Stimulated activated CD8-positive, alpha-beta memory T cell treated with anti-CD3 and anti-CD28 coated beads, Interleukin-12 subunit alpha, Interleukin-12 subunit beta, amount 100 ng/mL, for 4 hours (primary cell): ENCODE measurements around the gene GPR26.

Experiments used
- DNase-seq: peaks from one replicate; pipeline ENCODE4 v3.0.0-alpha.2; 2020; ENCODE audit warnings: low read depth

GPR26 gene, protein sequence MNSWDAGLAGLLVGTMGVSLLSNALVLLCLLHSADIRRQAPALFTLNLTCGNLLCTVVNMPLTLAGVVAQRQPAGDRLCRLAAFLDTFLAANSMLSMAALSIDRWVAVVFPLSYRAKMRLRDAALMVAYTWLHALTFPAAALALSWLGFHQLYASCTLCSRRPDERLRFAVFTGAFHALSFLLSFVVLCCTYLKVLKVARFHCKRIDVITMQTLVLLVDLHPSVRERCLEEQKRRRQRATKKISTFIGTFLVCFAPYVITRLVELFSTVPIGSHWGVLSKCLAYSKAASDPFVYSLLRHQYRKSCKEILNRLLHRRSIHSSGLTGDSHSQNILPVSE

DNA sequence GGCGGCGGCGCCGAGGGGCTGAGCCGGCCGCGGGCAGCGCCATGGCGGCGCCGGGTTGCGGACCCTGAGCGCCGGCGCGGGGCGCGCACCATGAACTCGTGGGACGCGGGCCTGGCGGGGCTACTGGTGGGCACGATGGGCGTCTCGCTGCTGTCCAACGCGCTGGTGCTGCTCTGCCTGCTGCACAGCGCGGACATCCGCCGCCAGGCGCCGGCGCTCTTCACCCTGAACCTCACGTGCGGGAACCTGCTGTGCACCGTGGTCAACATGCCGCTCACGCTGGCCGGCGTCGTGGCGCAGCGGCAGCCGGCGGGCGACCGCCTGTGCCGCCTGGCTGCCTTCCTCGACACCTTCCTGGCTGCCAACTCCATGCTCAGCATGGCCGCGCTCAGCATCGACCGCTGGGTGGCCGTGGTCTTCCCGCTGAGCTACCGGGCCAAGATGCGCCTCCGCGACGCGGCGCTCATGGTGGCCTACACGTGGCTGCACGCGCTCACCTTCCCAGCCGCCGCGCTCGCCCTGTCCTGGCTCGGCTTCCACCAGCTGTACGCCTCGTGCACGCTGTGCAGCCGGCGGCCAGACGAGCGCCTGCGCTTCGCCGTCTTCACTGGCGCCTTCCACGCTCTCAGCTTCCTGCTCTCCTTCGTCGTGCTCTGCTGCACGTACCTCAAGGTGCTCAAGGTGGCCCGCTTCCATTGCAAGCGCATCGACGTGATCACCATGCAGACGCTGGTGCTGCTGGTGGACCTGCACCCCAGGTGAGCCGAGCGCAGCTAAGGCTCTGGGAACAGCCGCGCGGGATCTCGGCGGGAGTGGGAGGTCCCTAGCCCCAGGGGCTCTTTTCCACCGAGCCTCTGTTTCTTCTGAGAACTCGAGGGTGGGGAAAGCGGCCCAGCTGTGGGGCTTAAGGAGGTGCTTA lies at the start of gene GPR26:
Gene GPR26 (plus strand): TSS at position 38 of the 919 bp plus-strand sequence. CDS start 53 bp downstream, at position 91.
- no peak for DNase-seq

DNA sequence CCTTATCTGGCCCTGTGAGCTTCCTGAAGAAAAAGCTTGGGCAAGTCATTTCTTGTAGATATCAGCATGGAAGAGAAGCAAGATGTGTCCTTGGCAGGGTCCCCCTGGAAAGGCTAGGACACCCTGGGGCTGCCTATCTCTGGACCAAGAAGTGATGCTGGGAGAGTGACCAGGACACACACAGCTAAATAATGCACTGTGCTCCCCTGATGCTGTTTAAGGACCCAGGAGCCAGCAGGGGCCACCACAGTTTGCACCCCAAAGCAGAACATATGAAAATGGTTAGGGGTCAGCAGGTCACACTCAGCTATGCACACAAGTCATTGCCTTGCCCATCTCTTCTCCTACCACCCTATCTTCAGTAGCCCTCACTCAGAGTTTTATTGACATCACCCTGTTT lies 47.9 kb upstream of the GPR26 start:
- DNase-seq, result no peak

DNA sequence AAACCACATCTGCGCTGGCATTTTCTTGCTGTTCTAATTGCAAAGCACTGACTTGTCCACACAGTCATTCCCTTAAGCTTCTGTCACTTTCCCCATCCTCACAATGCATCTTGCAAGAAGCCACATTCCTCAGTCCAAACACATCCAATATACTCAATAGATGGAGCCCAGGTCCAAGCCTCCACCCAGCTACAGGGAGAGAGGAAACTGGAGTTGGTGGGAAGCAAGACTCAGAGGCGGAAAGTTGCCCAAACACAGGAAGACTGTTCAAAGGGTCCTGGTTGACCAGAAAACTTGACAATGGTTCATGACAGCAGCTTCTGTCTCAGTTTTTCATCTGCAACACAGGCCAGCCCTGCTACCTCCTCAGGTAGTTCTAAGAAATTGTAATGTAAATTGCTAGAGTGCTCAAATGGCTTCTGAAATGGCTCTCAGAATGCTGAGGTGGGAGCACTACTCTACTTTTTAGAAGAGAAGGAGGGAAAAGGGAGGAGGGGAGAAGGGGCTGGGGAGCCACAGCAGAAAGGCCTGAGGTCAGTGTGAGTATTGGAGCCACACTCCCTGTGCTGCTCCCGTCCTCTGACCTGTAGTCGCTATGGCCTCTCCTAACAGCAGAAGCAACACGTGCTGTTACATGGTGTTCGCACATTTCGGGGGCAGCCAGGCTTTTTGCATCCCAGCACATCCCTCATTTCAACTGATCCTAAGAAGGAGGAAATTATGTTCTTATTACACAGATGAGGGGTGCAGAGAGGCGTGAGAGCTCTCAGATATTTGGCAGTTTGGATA lies 46.9 kb upstream of the GPR26 start:
- no peak for DNase-seq

DNA sequence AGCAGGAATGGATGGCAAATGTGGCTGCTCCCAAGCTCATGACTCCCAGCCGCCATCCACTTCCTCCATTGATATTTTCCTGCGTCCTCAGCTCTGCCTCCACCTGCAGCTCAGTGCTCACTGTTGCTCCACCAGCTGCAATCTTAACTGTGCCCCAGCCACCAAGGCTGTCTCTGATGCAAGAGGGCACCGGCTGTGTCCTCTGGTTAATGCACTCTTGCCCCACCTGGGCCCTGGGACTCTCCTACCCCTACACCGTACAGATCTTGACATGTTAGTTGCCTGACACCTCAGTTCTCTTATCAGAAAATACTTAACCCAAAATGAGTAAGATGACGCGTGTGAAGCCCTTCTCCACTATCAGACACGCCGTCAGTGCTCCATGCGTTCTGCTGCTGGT lies 45.5 kb upstream of the GPR26 start:
- DNase-seq, result no peak

DNA sequence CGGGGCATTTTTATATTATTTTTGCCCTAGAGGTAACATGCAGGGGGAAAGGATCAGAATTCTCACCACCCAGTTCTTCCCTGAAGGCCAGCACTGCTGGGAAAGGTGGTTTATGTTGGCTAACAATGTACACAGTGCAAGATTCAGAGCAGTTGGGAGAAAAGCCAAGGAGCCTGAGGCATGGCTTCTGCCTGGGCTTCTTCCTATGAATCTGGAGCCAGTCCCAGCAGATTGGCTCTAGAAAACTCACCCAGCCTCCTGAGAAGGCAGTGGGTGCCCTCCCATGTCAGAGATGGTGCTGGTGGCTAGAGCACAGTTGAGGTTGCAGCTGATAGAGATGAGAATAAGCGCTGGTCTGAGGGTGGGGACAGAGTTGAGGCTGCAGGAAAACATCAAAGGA lies 44.7 kb upstream of the GPR26 start:
- DNase-seq, result no peak

DNA sequence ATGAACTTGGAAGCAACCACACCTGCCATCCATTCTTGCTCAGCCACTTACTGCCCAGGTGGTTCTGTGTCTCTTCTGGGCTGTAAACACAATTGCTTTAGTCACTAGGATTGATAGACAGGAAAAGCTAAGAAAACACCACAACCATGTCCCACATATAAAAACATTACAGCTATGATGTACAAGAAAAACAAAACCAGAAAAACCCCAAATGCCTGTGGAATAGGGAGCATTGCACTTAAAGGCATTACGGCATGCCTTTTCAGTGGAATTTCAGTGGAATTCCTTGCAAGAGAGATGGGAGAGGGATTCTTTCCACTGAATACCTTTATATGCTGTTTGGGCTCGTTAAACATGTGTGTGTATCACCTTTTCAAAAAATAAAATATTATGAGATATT lies 44.2 kb upstream of the GPR26 start:
- no peak for DNase-seq

DNA sequence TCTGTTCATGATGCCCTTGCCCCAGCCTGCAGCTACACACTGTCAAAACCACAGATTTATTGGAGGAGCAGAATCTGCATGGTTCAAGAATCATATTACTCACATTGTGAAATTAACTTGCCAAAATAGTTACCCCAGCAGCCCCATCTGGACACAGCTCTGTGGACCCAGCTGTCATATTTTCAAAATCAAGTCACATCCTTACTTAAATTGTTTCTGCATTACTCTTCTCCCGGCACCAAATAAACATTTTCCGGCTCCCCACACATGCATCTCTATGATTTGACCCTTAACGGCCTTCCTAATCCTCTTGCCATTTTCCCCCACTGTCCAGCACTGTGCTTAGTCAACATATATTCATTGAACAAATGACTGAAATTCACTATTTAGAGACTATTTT lies 43.8 kb upstream of the GPR26 start:
- no peak for DNase-seq

DNA sequence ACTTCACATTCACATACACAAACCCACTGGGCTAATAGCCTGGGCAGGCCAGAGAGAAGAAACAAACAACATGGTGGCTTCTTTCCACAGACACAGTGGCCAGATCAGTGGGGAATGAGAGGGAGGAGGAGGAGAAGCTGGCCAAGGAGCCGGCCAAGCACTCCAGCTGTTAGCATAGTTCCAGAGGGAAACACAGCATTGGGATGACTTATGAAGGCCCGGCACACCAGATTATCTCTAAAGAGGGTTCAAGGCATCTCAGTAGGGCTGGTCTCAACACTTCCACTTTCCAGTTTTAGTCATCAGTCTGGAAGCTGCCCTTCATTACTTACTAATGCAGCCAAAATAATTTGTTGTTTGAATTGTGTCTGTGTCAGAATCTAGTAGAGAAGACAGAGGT lies 42.1 kb upstream of the GPR26 start:
- DNase-seq, result no peak

DNA sequence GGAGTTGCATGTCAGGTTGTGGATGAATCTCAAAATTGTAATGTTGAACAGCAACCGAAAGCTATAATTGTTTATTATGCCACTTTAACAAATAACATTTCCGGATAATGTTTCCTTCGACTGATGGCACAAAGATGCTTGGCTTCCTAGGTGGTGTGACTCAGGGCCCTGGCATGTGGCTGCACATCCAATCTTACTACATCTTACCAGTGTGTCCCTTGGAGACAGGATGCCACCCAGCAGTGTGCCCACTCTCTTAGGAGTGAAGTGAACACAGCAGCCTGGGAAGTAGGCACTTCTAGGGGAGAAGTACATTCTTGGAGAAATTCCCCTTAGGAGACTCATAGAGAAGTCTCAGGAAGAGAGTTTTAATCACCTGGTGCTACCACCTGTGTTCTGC lies 33.0 kb upstream of the GPR26 start:
- DNase-seq, result no peak

DNA sequence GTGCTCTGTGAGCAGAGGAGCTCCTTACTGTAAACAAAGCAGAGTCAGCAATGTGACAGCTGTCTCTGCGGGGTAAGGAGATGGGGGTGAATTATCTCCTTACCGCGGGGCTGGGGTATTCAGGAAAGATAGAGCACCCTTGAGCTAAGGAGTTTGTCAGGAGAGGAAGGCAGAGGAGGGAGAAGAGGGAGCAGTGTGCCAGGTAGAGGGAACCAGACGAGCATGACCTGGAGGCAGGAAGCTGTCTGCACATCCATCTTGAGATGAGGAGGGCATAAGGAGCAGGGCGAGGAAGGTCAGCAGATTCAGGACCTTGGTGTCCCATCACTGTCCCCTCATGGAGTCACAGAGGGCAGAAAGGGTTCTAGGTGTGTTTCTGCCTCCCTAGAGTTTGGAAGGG lies 32.5 kb upstream of the GPR26 start:
- no peak for DNase-seq

DNA sequence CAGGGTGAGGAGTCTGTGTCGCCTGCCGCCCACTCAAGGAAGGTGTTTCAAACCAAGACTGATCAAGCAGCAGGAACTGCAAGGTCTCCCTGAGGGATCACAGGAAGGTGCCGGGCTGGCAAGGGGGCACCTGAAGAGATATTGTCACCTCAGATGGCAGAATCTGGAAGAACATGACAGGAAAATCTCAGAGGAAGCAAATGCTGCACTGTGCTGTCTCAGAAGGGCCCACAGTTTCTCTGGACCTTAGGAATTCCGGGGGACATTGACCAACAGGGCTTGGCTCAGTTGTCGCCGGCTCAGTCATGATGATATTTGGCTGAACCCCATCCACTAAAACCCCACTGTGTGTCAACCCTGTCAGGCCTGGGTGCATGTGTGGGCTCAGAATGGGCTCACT lies 31.9 kb upstream of the GPR26 start:
- no peak for DNase-seq

DNA sequence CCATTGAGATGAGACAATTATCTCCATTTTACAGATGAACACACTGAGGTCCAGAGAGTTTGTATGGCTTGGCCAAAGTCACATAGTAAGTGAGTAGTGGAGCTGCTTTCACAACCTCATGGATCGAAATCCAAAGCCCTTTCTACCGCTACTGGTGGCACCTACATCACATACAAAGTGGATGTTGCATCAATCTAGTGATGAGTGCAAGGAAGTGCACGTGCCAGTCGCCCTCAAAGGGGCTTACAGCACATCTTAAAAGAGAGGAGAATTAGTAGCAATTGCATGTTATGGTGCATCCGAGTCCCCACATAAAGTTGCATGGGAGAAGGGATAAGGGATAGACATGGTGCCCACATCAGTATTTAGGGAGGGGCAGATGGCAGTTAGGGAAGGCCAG lies 31.0 kb upstream of the GPR26 start:
- no peak for DNase-seq

DNA sequence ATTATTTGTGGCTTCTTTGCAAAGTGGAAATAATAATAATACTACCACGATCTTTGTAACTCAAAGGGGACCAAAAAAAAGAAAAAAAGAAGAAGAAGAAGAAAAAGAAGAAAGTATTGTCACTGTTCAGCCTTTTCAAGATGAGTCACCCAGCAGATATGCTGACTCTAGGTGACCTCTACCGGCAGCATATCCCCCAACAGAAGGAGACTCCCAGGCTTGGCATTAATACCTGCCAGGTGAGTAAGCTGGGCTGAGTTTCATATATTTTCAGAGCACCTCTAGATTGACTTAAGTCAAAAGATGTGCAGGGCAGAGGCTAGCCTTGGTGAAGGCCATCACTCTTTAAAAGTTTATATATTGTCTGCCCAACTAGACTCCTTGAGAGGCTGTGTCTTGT lies 30.4 kb upstream of the GPR26 start:
- DNase-seq, result no peak

DNA sequence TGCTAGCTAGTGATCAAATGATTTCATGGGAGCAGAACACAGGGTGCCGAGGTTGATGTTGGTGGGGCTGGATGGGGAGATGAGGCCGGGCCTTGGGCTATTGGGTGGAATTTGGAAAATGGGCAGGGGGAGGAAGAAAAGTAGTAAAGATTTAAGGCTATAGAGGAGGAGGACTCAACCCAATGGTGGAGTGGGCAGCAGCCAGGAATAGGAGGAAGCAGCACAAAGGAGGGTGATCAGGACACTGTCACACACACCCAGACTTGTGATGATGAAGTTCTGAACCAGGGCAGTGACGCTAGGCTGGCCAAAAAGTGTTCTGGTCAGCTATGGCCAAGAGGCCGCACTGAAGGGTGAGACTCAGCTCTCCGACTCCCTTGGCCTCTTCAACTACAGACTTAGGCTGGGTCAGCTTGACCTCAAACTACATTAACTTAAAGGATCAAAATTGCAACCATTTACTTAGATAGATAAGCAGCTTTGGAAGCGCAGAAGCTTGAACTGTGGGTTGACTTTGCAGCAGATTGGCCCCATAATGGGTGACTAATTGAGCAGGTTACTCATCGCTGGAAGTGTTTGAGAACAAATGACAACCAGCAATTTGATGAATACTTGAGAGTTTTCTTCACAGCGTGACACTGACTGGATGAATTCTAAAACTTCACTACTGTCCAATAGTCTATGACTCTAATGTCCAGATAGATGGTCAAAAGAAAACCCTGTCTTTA lies 29.4 kb upstream of the GPR26 start:
- DNase-seq, result no peak

DNA sequence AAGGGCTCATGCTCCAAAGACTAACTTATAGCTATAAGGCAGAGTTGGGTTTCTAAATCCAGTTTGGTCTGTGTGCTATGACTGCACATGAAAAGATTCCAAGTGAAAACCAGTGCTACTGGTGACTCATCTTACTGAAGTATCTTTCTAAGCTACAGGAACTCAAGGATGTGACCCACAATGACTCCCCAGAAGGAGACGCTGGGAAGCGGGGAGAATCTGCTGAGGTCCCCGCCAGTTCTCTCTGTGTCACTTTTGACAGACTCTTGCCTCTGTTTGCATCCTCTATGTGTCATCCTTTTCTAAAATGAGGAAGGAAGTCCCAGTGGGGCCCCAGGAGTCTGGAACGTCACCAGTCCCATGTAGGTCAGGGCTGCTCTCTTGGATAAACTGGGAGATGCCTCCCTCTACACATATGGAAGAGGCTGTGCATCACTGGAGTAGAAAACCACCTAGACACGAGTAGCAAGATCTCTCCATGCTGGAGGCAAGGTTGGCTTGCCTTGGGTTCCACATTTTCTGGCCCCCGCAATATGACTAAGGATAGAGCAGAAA lies 28.8 kb upstream of the GPR26 start:
- DNase-seq, result no peak

DNA sequence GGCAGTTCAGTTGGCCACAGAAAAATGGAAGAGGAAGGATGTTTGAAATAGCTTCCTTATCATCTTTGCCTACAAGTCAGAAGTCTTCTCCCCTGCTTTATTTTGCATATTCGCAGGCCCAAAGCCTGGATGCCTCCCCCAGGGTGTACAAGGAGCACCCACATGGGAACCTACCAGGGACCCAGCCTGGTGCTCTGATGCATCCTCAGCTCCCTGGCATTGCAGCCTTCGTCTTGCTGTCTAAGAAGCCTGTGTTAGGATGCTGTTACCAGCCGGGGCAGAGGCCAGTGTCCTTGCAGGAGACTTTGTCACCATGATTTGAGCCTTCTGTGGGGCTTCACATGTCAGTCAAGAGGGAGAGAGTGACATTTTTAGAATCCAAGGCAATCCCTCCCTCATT lies 27.0 kb upstream of the GPR26 start:
- no peak for DNase-seq

DNA sequence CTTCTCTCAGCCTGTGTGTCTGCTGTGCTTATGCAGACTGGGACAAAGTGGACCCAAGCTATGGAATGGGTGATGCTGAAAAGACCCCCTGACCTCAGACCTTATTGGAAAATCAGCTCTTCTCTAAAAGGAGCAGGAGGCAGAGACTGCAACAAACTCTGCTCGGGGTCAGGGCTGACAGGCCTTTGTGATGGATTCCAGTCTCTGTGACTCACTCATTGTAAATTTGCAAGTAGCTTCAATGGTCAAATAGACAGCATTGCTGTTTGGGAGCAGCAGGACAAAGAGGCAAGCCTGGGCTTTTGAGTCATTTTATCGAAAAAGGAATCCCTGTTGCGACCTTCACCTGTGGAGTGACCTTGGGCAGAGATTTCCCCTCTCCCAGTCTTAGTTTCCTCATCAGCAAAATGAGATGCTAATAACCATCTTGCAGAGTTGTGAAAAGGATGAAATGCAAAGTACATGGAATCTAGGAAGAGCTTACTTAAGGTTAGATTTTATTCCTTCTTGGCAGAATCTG lies 26.1 kb upstream of the GPR26 start:
- no peak for DNase-seq

DNA sequence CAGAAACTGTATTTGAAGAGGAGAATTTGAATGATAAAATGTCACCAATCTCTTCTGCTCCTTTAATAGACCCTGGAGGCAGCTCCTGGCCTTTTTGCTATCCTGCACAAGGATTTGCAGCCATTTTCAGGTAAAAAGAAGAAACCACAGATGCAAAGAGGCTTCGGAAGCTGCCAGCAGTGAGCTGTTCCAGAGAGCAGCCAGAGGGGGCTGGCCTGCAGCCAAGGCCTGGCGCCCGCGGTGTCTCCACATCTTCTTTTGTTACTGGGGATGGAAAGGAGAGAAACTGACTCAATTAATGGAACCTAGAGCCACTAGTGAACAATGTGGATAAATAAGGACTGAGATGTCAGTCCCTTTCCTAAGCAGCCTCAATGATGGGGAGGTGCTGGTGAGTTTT lies 23.9 kb upstream of the GPR26 start:
- DNase-seq, result no peak

DNA sequence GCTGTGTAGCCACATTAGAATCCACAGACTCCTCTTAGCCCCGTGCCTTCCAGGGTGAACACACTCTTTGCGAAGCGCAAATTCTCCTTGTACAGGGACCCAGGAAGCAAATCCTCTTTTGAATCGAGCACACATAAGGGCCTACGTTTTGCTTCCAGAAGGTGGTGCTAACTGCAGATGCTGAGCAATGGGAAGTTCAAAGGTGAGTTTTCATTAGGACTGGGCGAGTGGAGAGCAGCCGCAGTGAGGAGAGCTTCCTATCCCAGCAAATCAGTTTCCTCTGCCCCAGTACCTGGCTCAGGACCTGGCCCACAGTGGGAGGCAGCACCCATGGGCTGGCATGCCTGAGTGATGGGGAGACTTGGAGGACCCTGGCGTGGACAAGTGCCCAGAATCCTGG lies 23.5 kb upstream of the GPR26 start:
- no peak for DNase-seq

DNA sequence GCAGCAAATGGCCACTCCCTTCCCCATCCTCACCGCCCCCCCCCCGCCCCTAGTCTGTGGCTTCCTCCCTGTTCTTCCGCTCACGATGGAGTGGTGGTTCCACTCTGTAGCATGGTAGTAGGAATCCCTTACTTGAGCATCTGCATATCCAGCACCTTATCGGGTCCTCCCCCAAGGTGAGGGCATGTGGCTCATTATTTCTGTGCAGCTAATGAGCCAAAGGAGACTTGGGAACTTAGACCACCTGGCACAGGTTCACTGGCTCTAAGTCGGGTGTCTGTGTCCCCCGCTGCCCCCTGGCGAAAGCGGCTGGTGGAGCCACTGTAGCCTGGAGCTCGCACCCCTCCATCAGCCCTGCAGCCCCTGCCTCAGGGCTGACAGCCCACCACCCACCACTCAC lies 22.8 kb upstream of the GPR26 start:
- no peak for DNase-seq

DNA sequence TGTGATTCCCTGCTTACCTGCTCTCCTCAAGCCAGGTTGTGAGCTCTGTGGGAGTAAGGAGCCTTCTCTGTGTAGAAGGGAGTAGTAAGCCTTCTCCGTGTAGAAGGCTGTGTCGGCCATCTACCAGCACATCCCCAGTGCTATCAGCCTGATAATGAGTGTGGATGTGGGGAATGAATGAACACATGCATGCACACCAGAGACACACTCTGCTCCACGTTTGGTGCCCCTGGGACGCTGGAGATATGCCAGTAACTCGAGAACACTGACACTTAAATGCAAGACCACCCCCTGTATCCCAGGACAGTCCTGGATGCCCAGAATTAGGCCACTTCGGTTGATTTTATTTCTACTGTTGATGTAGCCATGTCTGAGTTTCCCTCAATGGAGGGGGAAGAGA lies 21.1 kb upstream of the GPR26 start:
- no peak for DNase-seq
